DMS 273 treated with DMSO at 0.1 percent for 48 hours (cell line): ENCODE measurements around the gene RILPL1.
"Not testable (repeated sequence)": the region's sequence is repeated elsewhere in the genome, so short reads cannot be mapped to it uniquely, and the experiment has no call there.

Experiments used
- DNase-seq: peaks from one replicate; lab custom pipeline; 2025; lab: John Stamatoyannopoulos, UW

Gene RILPL1

DNA sequence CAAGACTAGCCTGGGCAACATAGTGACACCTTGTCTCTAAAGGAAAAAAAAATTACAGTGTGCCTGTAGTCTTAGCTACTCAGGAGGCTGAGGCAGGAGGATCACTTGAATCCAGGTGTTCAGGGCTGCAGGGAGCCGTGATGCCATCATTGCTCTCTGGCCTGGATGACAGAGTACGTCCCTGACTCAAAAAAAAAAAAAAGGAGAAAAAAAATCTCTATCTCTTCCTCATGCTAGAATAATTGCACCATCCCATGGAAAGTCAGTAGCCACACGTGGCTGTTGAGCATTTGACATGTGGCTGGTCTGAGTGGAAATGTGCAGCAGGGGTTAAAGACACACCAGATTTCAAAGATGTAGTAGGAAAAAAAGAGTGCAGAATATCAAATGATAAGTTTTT is 3.8 kb downstream of the RILPL1 start:
- DNase-seq: no peak

DNA sequence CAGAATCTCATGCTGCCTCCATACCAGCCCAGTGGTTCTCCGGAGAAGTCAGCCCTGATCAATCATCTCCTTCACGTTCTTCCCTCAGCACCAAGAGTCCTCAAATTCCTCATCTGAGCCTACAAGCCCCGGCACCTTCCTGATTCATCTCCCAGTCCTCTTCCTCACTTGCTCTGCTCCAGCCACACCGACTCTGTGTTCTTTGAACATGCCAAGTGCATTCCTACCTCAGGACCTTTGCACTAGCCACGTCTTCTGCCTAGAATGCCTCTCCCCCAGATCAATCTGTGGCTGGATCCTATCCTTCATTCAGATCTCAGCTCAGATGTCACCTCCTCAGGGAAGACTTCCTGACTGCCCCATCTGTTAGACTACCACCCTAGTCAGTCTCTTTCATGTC is 4.7 kb downstream of the RILPL1 start:
- no peak for DNase-seq

DNA sequence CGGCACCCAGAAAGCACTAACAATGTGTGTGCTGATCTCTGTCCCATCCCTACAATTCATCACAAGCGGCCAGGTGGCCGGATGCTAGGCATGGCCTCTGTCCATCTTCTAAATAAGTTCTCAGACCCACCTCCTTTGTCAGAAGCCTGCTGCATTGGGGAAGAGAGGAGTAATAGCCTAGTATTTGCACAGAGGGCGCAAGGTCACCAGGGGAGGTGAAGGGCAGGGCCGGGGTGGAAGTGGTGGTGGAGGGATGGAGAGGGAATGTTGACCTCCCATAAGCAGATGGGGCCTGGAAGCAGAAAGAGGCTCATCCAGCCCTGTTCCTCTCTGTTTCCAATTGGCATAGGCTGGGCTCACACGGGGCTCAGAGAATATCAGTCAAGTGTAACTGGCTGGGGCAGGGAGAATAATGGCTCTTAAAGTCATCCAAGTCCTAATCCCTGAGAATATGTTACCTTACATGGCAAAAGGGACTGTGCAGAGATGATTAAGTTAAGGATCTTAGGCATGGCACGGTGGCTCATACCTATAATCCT is 6.9 kb downstream of the RILPL1 start:
- DNase-seq: no peak

DNA sequence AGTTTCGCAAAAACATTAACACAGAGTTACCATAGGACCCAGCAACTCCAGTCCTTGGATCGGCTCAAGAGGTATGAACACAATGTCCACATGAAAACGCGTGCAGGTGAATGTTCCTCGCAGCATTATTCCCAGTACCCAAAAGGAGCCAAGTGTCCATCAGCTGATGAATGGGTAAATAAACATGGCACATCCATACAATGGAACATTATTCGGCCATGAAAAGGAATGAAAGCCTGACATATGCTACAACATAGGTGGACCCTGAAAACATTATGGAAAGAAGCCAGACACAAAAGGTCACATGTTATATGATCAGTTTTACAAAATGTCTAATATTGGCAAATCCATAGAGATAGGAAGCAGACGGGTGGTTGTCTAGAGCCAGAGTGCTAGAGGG is 9.1 kb downstream of the RILPL1 start:
- no peak for DNase-seq

- no peak for DNase-seq
Measured at GRCh38 chr12:123523518-123523917, 10.0 kb downstream of the RILPL1 start.

DNA sequence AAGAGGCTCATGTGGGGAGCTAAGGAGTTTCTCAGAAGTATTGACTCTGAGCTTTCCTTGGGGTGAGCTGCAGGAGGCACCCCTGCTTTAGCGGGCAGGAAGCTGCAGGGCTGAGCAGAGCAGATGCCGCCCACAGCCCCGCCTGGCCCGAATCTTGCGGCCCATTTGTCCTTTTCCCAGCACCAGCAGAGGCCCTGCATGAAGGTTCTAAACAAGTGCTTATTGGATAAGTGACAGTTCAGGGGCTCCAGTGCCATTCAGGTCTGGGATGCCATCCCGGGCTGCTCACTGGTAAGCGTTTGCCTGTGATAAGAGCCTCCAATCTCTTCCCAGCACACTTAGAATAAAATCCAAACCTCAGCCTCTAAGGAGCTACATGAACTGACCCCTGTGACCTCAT is 11.4 kb downstream of the RILPL1 start:
- no peak for DNase-seq

GRCh38 chr12:123520567-123521474 is 12.7 kb downstream of the RILPL1 start:
- no peak for DNase-seq

DNA sequence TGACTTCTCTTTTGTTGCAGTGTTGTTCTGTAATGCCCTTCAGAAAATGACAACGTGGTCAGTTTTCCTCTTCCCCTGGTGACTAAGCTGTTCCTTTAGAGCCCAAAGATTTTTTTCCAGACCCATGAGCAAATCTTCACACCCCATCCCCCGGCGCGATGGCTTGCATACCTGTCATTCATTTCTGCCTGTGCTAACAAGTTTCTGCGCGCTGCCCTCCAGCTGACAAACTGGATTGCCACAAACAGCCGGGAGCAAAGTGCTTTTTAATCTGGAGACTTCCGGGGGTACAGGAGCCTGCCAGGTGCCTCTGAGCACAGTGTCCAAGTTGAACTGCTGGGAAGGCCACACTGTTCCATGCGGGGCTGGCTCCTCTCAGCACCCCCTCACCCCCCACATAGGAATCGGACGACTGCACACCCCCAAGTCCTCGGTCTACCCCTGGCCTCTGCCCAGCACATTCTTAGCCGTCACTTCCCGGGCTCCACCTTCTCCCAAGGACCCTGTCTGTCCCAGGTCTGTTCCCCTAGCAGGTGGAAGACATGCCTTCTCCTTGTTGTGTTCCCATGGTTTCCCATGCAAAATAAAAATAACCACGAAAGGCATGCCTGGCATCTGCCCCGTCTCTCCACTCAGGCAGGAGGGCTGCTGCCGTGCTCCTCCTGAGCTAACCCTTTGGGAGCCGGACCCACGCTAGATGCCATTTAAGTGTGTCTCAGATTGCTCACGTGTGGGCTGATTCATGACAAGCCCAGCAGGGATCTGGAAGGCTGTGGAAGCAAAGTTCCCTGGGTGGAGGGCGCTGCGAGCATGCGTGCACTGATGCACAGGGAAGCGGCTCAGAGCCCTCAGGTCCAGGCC is 14.1 kb downstream of the RILPL1 start:
- DNase-seq: no peak

GRCh38 chr12:123516216-123516780 is 17.2 kb downstream of the RILPL1 start:
- DNase-seq: no peak

DNA sequence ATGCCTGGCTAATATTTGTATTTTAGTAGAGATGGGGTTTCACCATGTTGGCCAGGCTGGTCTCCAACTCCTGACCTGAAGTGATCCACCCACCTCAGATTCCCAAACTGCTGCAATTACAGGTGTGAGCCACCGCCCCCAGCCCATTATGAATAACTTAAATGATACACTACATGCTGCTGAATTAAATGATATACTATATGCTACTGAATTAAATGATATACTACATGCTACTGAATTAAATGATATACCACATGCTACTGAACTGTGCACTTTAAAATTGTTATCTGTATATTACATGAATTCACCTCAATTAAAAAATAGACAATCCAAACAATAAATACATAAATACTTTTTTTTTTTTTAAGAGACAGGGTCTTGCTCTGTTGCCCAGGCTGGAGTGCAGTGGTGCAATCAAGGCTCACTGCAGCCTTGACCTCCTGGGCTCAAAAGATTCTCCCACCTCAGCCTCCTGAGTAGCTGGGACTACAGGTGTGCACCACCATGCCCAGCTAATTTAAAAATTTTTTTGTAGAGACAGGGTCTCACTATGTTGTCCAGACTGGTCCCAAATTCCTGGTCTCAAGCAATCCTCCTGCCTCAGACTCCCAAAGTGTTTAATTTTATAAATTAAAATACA is 18.8 kb downstream of the RILPL1 start:
- DNase-seq: not testable (repeated sequence)

DNA sequence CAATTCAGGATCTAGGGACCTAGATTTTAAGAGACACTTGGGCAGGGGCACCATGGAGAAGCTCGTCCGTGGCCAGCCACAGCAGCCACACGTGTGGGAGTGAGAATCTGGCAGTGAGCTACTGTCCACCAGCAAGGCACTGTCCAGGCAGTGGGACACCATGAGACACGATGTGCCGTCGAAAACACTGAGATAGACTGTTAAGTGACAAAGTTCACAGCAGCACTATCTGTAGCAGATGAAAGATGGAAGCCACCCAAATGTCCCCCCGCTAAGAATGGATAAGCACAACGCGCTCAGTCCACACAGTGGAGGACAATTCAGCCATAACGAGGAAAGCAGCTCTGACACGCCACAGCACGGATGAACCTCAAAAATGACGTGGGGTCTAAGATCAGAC is 19.7 kb downstream of the RILPL1 start:
- no peak for DNase-seq

GRCh38 chr12:123512838-123513665 is 20.5 kb downstream of the RILPL1 start:
- DNase-seq: no peak

DNA sequence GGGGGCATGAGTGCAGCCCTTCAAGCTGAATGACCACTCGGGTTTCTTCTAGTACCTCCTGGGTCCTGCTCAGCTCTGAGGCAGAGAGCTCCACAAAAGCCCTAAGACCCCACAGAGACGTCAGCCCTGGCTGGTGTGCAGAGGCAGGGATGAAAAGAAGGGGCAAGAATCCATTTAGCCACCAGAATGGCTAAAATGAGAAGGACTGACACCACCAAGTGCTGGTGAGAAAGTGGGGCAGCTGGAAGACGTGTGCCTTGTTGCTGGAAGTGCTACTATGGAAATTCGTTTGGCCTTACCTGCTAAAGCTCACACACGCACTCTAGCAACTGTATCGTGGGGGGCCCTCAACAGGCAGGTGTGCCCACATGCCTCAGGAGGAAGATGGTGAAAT is 26.7 kb downstream of the RILPL1 start:
- DNase-seq: no peak

GRCh38 chr12:123506059-123506842 is 27.3 kb downstream of the RILPL1 start:
- no peak for DNase-seq

- DNase-seq: no peak
Measured at GRCh38 chr12:123502163-123502704, 31.3 kb downstream of the RILPL1 start.

DNA sequence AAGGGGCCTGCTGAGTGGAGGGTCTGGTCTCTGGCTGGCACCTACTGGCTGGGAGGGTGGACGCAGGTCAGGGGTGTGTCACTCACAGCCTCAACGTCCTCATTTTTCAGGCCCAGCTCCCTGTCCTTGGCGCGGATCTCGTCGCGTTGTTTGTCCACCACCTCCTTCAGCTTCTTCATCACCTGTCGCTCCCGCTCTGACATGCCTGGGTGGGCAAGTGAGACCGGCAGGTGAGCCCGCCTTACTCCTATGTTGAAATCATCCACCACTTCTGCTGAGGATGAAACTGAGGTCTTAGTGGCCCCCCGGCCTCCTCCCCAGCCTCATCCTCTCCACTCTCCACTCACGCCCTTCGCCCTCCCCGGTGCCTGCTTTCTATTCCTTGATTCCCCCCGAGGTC is 34.2 kb downstream of the RILPL1 start:
- no peak for DNase-seq

GRCh38 chr12:123498126-123498825 is 35.2 kb downstream of the RILPL1 start:
- no peak for DNase-seq

DNA sequence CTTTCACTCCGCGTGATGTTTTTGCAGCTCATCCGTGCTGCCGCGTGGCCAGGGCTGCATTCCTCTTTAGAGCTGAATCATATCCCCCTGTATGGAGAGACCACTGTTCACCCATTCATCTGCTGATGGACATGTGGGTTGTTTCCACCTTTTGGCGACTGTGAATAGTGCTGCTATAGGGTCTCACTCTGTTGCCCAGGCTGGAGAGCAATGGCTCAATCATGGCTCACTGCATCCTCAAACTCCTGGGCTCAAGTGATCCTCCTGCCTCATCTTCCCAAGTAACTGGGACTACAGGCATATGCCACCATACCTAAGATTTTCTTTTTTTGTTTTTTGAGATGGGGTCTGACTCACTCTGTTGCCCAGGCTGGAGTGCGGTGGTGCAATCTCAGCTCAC is 36.5 kb downstream of the RILPL1 start:
- DNase-seq: no peak

DNA sequence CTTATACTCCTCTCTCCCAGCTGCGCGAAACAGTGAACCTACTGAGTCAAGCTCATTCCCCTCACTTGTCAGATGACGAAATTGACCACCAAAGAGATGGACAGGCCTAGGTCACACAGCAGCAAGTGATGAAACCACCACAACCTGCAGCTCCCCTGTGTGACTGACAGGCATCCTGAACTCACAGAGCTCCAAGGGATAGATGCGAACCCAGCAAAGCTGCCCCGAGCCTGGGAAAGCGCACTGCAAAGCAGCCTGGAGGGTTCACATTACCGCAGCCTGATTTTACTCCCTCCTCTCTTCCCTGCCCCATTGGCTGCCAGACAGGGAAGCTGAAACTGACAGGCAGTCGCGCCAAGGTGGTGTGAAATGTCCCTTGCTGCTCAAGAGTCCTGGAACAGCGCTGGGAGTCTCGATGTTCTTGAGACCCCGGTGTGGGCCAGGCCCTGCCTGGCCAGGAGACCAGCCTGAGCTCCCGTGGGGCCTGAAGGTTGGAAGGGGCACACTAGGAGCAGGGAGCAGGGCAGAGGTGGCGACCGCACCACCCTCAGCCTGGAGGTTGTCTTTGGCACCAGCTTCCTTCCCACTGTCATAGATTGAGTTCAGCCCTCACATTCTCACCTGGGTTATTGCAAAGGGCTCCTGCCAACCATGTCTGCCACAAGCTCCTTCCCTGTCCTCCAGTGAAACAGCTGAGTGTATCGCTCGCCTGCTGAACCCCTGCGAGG is 39.2 kb downstream of the RILPL1 start:
- no peak for DNase-seq
